Heart right ventricle (tissue), 16 donors: ENCODE data around the gene CRACR2A. TPM values are rescaled to one million over a fixed set of nuclear protein-coding genes. Genes with fewer than 3 reads are reported as not detected.

Experiments
- ATAC-seq, 8 donors: fragments of 200-7000 bp; cut with Tn5 transposase; one replicate each; pipeline ENCODE4 v1.9.1; 2020; ENCODE audit warnings: mild to moderate bottlenecking in 8 of 8, moderate library complexity in 8 of 8, moderate number of reproducible peaks in 1 of 8
- DNase-seq, 2 donors: peaks; one replicate each; pipeline ENCODE4 v3.0.0-alpha.2; 2020
- H3K27ac ChIP-seq, 10 donors: fragments of 200-600 bp; sonication (generic) in 2 of 10; one replicate each; pipeline versions ENCODE4 v1.5.0 to v1.8.0; 2020 to 2022; ENCODE audit warnings: mild to moderate bottlenecking in 3 of 10
- H3K27me3 ChIP-seq, 7 donors: fragments of 200-600 bp; one replicate each; pipeline ENCODE4 v1.8.0; 2021 to 2022; ENCODE audit warnings: mild to moderate bottlenecking in 2 of 7
- H3K36me3 ChIP-seq, 9 donors: fragments of 200-600 bp; sonication (generic) in 1 of 9; one replicate each; pipeline versions ENCODE4 v1.5.0 to v1.8.0; 2020 to 2022; ENCODE audit warnings: mild to moderate bottlenecking in 2 of 9
- H3K4me1 ChIP-seq, 9 donors: fragments of 200-600 bp; sonication (generic) in 1 of 9; one replicate each; pipeline versions ENCODE4 v1.5.0 to v1.8.0; 2020 to 2022; ENCODE audit warnings: mild to moderate bottlenecking in 4 of 9
- H3K4me3 ChIP-seq, 10 donors: fragments of 200-600 bp; sonication (generic) in 2 of 10; one replicate each; pipeline versions ENCODE4 v1.5.0 to v1.8.0; 2020 to 2022; ENCODE audit warnings: mild to moderate bottlenecking in 7 of 10, moderate library complexity in 2 of 10
- H3K9me3 ChIP-seq, 11 donors: fragments of 200-600 bp in 10 of 11; sonication (generic) in 2 of 11; one replicate each; pipeline versions ENCODE4 v1.5.0 to v1.8.0; 2013 to 2022; ENCODE audit warnings: mild to moderate bottlenecking in 2 of 11, control low read depth in 1 of 11, moderate library complexity in 1 of 11
- CTCF ChIP-seq, 9 donors: fragments of 200-600 bp; sonication (generic) in 2 of 9; IDR thresholded peaks; one replicate each; pipeline versions ENCODE4 v1.5.0 to v1.8.0; 2021 to 2022; ENCODE audit warnings: antibody characterized with exemption in 9 of 9, mild to moderate bottlenecking in 5 of 9, moderate library complexity in 1 of 9
- WGBS, 2 donors: extraction: QIAGEN DNeasy Blood & Tissue Kit; methylation state at CpG; one replicate each; pipeline ENCODE4 v1.1.7; 2013; ENCODE audit warnings: inconsistent platforms in 1 of 2; 5-methylcytosine and 5-hydroxymethylcytosine counted together
- intact Hi-C, 10 donors: fragments of 100-400 bp; cut with DNase I; formaldehyde crosslinking; loops; one replicate each; pipeline versions ENCODE4 v1.11.1 to v1.14.2; 2022
- polyA plus RNA-seq, 2 donors: library from polyadenylated mRNA; stranded (reverse); fragments of 200-250 nt; gene quantifications; one replicate each; pipeline ENCODE4 v1.2.3, GENCODE V29; 2013
- total RNA-seq, 10 donors: library from RNA; stranded (reverse); fragmentation: NEBNext Ultra II Directional in 3 of 10; extraction: Animal tissue kit (Norgen Biotek cat#: 25700) in 3 of 10; gene quantifications; one replicate each; pipeline versions ENCODE4 v1.2.1 to v1.2.4, GENCODE V29; 2021 to 2023
- donor health status: Arrhythmogenic right ventricular cardiomyopathy.
- donor health status: ischemic (EF 13 %, LVEDD 7.1; RV severe dilation, severe dysfunction).
- donor health status: healthy with polysubstance abuse.
- donor health status: DM: no; HTN: yes; CAD: no.
- donor health status: DM: no; HTN: no; CAD: no.
- donor health status: ischemic (EF 25% LVEDD 6.9; RV normal size, moderate dysfunction).
- donor health status: ischemic (EF 25% LVEDD 5.7; RV mildly dilated, moderate dysfunction).
- donor health status: healthy.
- donor health status: DM: yes; HTN: yes; CAD: no.
- donor health status: Ischemic cardiomyopathy.
- donor health status: ischemic (EF 35%, LVEDD 5.7; RV mildly dilated, moderate dysfunction).
- donor health status: nonischemic (EF 11% LVEDD 7.7; RV severe dilation, severe dysfunction).
- donor health status: DM: yes; HTN: yes; CAD: no.
- donor health status: PGD.
- donor health status: ischemic (EF 29% LVEDD 5.4; RV normal size, mild dysfunction).
- donor health status: nonischemic (EF 23%, LVEDD 6.1; RV moderate dilation, normal function).

CRACR2A gene
- total and polyA plus RNA-seq, 12 donors = 0.64 to 10.4 (median 4.6) TPM

- intact Hi-C loops = no loop called here
- DNase-seq (no peak), ATAC-seq (no peak)
- TF ChIP-seq CTCF (IDR thresholded peaks at IDR 0.05) = no peak
- Histone ChIP-seq H3K4me3 (no peak overlapping the region), H3K36me3 (peaks cover 0 to 8% (median 0%) of the 10 kb centered on the region in 9 donors), H3K27ac (no peak overlapping the region), H3K9me3 (no peaks in the 10 kb centered on the region), H3K27me3 (no peaks in the 10 kb centered on the region), H3K4me1 (peaks cover 0 to 8% (median 0%) of the 10 kb centered on the region in 9 donors)
- 91 to 93% methylated on average over 1 of the region's 1 CpG for WGBS, 2 donors
Measured at GRCh38 chr12:3715999-3716398, 36.9 kb downstream of the CRACR2A start.

- intact Hi-C loops = no loop called here
- no peaks in the 10 kb centered on the region for H3K9me3 ChIP-seq
- peaks cover 0 to 8% (median 0%) of the 10 kb centered on the region in 9 donors for H3K4me1 ChIP-seq
- 93 to 94% methylated on average over 2 of the region's 2 CpGs for WGBS, 2 donors
- no peak overlapping the region for H3K4me3 ChIP-seq
- H3K36me3 ChIP-seq = peaks cover 0 to 8% (median 0%) of the 10 kb centered on the region in 9 donors
- no peak for TF ChIP-seq CTCF (IDR thresholded peaks at IDR 0.05)
- no peaks in the 10 kb centered on the region for H3K27me3 ChIP-seq
- no peak for DNase-seq
- H3K27ac ChIP-seq = no peak overlapping the region
- ATAC-seq = no peak
Measured at GRCh38 chr12:3713947-3714346, 39.0 kb downstream of the CRACR2A start.

GRCh38 chr12:3713483-3713882 lies 39.4 kb downstream of the CRACR2A start:
- 66 to 71% methylated on average over 4 of the region's 4 CpGs for WGBS, 2 donors
- ATAC-seq (no peak), DNase-seq (no peak)
- intact Hi-C loops = no loop called here
- peaks cover 0 to 8% (median 0%) of the 10 kb centered on the region in 9 donors for H3K4me1 ChIP-seq
- peaks cover 0 to 8% (median 0%) of the 10 kb centered on the region in 9 donors for H3K36me3 ChIP-seq
- no peak overlapping the region for H3K27ac ChIP-seq
- H3K27me3 ChIP-seq = no peaks in the 10 kb centered on the region
- no peaks in the 10 kb centered on the region for H3K9me3 ChIP-seq
- no peak for TF ChIP-seq CTCF (IDR thresholded peaks at IDR 0.05)
- H3K4me3 ChIP-seq = no peak overlapping the region

- ATAC-seq = no peak
- H3K9me3 ChIP-seq = no peaks in the 10 kb centered on the region
- intact Hi-C loops = no loop called here
- no peak for TF ChIP-seq CTCF (IDR thresholded peaks at IDR 0.05)
- WGBS, 2 donors = 71 to 72% methylated on average over 3 of the region's 3 CpGs
- no peak overlapping the region for H3K4me3 ChIP-seq
- no peak overlapping the region for H3K27ac ChIP-seq
- no peaks in the 10 kb centered on the region for H3K4me1 ChIP-seq
- DNase-seq = no peak
- H3K36me3 ChIP-seq = peaks cover 0 to 8% (median 0%) of the 10 kb centered on the region in 9 donors
- H3K27me3 ChIP-seq = no peaks in the 10 kb centered on the region
Measured at GRCh38 chr12:3712209-3712992, 40.5 kb downstream of the CRACR2A start.
